ENCODE results near the gene THEMIS. TPM values are rescaled to one million over a fixed set of nuclear protein-coding genes. Genes with fewer than 3 reads are reported as not detected.
"Not testable (repeated sequence)": the region's sequence is repeated elsewhere in the genome, so short reads cannot be mapped to it uniquely, and the experiment has no call there.

Gene THEMIS
- polyA plus RNA-seq, 1 donor = 0.73 TPM

GRCh38 chr6:127933852-127934840, 33.3 kb upstream of the THEMIS start:
- no peak overlapping the region for H3K27ac ChIP-seq (ENCODE audit: low read length)

GRCh38 chr6:127933137-127933536, 32.3 kb upstream of the THEMIS start:
- H3K4me3 ChIP-seq (ENCODE audit: low read length) = no peak overlapping the region
- DNase-seq = no peak

More at GRCh38 chr6:127933852-127934840, 33.3 kb upstream of the THEMIS start:
- DNase-seq = no peak
- H3K4me3 ChIP-seq (ENCODE audit: low read length) = no peak overlapping the region
- H3K4me1 ChIP-seq (ENCODE audit: control insufficient read depth, insufficient read depth, low read length) = no peaks in the 10 kb centered on the region
- no peaks in the 10 kb centered on the region for H3K9me3 ChIP-seq (ENCODE audit: control insufficient read depth, low read depth, low read length)
- 93% methylated on average over 5 of the region's 7 CpGs for WGBS (ENCODE audit: insufficient coverage, low lambda C conversion rate)
- H3K36me3 ChIP-seq (ENCODE audit: control insufficient read depth, insufficient read depth, low read length) = no peaks in the 10 kb centered on the region
- no peaks in the 10 kb centered on the region for H3K27me3 ChIP-seq (ENCODE audit: control insufficient read depth, insufficient read depth, low read length)

DNA sequence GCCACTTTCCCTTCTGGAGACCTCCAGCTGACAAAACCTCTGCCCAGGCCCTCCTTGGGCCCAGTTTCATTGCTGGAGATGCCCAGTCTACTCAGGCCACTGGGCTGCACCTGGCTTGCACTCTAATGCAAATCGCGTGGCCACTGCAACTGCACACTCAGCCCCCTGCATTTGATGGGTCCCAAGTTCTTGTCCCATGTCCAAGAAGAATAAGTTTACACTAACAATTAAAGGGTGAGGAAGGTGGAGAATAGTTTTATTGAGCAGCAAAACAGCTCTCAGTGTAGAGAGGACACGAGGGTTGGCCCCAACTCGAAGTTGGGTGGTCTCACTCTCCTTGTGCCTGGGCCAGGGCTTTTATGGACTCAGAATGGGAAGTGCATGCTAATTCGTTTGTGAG, 31.9 kb upstream of the THEMIS start:
- no peak for DNase-seq
- WGBS (ENCODE audit: insufficient coverage, low lambda C conversion rate) = no CpG with 5 or more reads among the region's 5 CpGs
- H3K36me3 ChIP-seq (ENCODE audit: control insufficient read depth, insufficient read depth, low read length) = no peaks in the 10 kb centered on the region
- no peaks in the 10 kb centered on the region for H3K9me3 ChIP-seq (ENCODE audit: control insufficient read depth, low read depth, low read length)
- no peaks in the 10 kb centered on the region for H3K27me3 ChIP-seq (ENCODE audit: control insufficient read depth, insufficient read depth, low read length)
- H3K4me3 ChIP-seq (ENCODE audit: low read length) = no peak overlapping the region
- no peaks in the 10 kb centered on the region for H3K4me1 ChIP-seq (ENCODE audit: control insufficient read depth, insufficient read depth, low read length)
- no peak overlapping the region for H3K27ac ChIP-seq (ENCODE audit: low read length)

More at GRCh38 chr6:127933137-127933536, 32.3 kb upstream of the THEMIS start:
- Histone ChIP-seq H3K4me1 (ENCODE audit: control insufficient read depth, insufficient read depth, low read length) (no peaks in the 10 kb centered on the region), H3K9me3 (ENCODE audit: control insufficient read depth, low read depth, low read length) (no peaks in the 10 kb centered on the region), H3K36me3 (ENCODE audit: control insufficient read depth, insufficient read depth, low read length) (no peaks in the 10 kb centered on the region), H3K27me3 (ENCODE audit: control insufficient read depth, insufficient read depth, low read length) (no peaks in the 10 kb centered on the region), H3K27ac (ENCODE audit: low read length) (no peak overlapping the region)
- no CpG with 5 or more reads among the region's 1 CpG for WGBS (ENCODE audit: insufficient coverage, low lambda C conversion rate)

- H3K4me3 ChIP-seq (ENCODE audit: low read length); H3K27me3 ChIP-seq (ENCODE audit: control insufficient read depth, insufficient read depth, low read length); H3K36me3 ChIP-seq (ENCODE audit: control insufficient read depth, insufficient read depth, low read length); DNase-seq; H3K4me1 ChIP-seq (ENCODE audit: control insufficient read depth, insufficient read depth, low read length); H3K27ac ChIP-seq (ENCODE audit: low read length); H3K9me3 ChIP-seq (ENCODE audit: control insufficient read depth, low read depth, low read length): not testable (repeated sequence)
- no CpG with 5 or more reads among the region's 10 CpGs for WGBS (ENCODE audit: insufficient coverage, low lambda C conversion rate)
Observed at GRCh38 chr6:127926441-127926840, 25.6 kb upstream of the THEMIS start.

DNA sequence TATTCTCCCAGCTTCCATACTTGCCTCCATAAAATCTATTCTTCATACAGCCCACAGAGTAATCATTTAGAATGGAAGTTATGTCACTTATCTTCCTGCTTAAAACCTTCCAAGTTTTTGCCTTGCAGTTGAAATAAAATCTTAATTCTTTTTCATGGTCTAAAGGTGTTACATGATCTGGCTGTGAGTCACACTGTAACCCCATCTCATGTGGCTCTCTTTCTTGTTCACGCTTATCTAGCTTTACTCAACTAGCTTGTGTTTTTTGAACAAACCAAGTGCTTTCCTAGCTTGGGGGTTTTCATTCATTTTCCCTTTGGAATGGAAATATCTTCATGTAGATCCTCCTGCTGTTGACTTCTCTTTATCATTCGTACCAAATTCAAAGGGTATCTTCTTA, 23.6 kb upstream of the THEMIS start:
- Histone ChIP-seq H3K36me3 (ENCODE audit: control insufficient read depth, insufficient read depth, low read length) (no peaks in the 10 kb centered on the region), H3K4me3 (ENCODE audit: low read length) (no peak overlapping the region), H3K9me3 (ENCODE audit: control insufficient read depth, low read depth, low read length) (no peaks in the 10 kb centered on the region), H3K27ac (ENCODE audit: low read length) (no peak overlapping the region), H3K27me3 (ENCODE audit: control insufficient read depth, insufficient read depth, low read length) (no peaks in the 10 kb centered on the region), H3K4me1 (ENCODE audit: control insufficient read depth, insufficient read depth, low read length) (no peaks in the 10 kb centered on the region)
- WGBS (ENCODE audit: insufficient coverage, low lambda C conversion rate) = 100% methylated on average over 1 of the region's 2 CpGs
- DNase-seq = no peak

DNA sequence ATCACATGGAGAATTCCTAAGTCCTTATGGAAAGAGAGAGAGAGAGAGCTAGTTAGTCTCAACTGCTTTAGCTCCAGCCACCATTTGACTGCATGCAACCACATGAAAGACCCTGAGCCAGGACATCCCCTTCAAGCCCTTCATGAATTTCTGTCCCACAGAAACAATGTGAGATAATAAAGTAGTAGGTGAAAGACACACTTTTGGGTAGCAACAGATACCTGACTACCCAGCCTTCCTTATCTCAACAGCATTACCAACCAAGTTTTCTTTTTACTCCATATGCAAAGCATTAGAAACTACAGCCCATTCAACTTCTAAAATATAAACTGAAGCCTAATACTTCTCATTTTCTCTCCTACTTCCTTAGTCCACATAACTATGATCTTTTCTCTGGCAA, 23.2 kb upstream of the THEMIS start:
- Histone ChIP-seq H3K9me3 (ENCODE audit: control insufficient read depth, low read depth, low read length) (no peaks in the 10 kb centered on the region), H3K4me1 (ENCODE audit: control insufficient read depth, insufficient read depth, low read length) (no peaks in the 10 kb centered on the region), H3K4me3 (ENCODE audit: low read length) (no peak overlapping the region), H3K36me3 (ENCODE audit: control insufficient read depth, insufficient read depth, low read length) (no peaks in the 10 kb centered on the region), H3K27me3 (ENCODE audit: control insufficient read depth, insufficient read depth, low read length) (no peaks in the 10 kb centered on the region), H3K27ac (ENCODE audit: low read length) (no peak overlapping the region)
- DNase-seq = no peak

GRCh38 chr6:127923135-127923534, 22.3 kb upstream of the THEMIS start:
- Histone ChIP-seq H3K4me3 (ENCODE audit: low read length) (no peak overlapping the region), H3K27me3 (ENCODE audit: control insufficient read depth, insufficient read depth, low read length) (no peaks in the 10 kb centered on the region), H3K4me1 (ENCODE audit: control insufficient read depth, insufficient read depth, low read length) (no peaks in the 10 kb centered on the region), H3K9me3 (ENCODE audit: control insufficient read depth, low read depth, low read length) (no peaks in the 10 kb centered on the region), H3K36me3 (ENCODE audit: control insufficient read depth, insufficient read depth, low read length) (no peaks in the 10 kb centered on the region), H3K27ac (ENCODE audit: low read length) (no peak overlapping the region)
- WGBS (ENCODE audit: insufficient coverage, low lambda C conversion rate) = no CpG with 5 or more reads among the region's 2 CpGs
- no peak for DNase-seq

GRCh38 chr6:127921982-127922381, 21.1 kb upstream of the THEMIS start:
- H3K9me3 ChIP-seq (ENCODE audit: control insufficient read depth, low read depth, low read length) = no peaks in the 10 kb centered on the region
- no peak overlapping the region for H3K27ac ChIP-seq (ENCODE audit: low read length)
- no peaks in the 10 kb centered on the region for H3K4me1 ChIP-seq (ENCODE audit: control insufficient read depth, insufficient read depth, low read length)
- no peaks in the 10 kb centered on the region for H3K36me3 ChIP-seq (ENCODE audit: control insufficient read depth, insufficient read depth, low read length)
- no peaks in the 10 kb centered on the region for H3K27me3 ChIP-seq (ENCODE audit: control insufficient read depth, insufficient read depth, low read length)
- no peak overlapping the region for H3K4me3 ChIP-seq (ENCODE audit: low read length)
- no peak for DNase-seq
- WGBS (ENCODE audit: insufficient coverage, low lambda C conversion rate) = 87% methylated on average over 5 of the region's 6 CpGs

DNA sequence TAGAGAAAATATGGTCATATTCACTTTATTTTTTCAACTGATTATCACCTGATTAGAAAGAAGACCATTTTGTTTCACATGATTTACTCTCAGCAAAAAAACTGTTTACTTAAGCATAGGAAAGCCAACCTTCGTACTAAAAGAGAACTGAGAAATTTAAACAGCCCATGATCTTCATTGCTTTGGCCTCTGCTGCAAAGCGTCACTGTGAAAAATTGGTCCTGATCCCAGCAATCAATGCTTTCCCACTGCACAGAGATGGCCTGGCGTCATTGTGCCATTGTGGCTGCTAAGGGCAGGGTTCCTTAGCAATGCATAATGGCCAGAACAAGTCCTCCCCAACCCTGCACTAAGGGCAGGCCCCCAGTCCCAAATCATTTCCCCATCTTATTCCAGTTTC, 19.9 kb upstream of the THEMIS start:
- no peaks in the 10 kb centered on the region for H3K9me3 ChIP-seq (ENCODE audit: control insufficient read depth, low read depth, low read length)
- H3K4me1 ChIP-seq (ENCODE audit: control insufficient read depth, insufficient read depth, low read length) = no peaks in the 10 kb centered on the region
- H3K27ac ChIP-seq (ENCODE audit: low read length) = no peak overlapping the region
- no peaks in the 10 kb centered on the region for H3K27me3 ChIP-seq (ENCODE audit: control insufficient read depth, insufficient read depth, low read length)
- no peak overlapping the region for H3K4me3 ChIP-seq (ENCODE audit: low read length)
- no peaks in the 10 kb centered on the region for H3K36me3 ChIP-seq (ENCODE audit: control insufficient read depth, insufficient read depth, low read length)
- DNase-seq = no peak
- no CpG with 5 or more reads among the region's 3 CpGs for WGBS (ENCODE audit: insufficient coverage, low lambda C conversion rate)

GRCh38 chr6:127918506-127919427, 17.9 kb upstream of the THEMIS start:
- no peaks in the 10 kb centered on the region for H3K36me3 ChIP-seq (ENCODE audit: control insufficient read depth, insufficient read depth, low read length)
- DNase-seq = no peak
- WGBS (ENCODE audit: insufficient coverage, low lambda C conversion rate) = no CpG with 5 or more reads among the region's 3 CpGs
- H3K4me1 ChIP-seq (ENCODE audit: control insufficient read depth, insufficient read depth, low read length) = no peaks in the 10 kb centered on the region
- no peaks in the 10 kb centered on the region for H3K27me3 ChIP-seq (ENCODE audit: control insufficient read depth, insufficient read depth, low read length)
- no peaks in the 10 kb centered on the region for H3K9me3 ChIP-seq (ENCODE audit: control insufficient read depth, low read depth, low read length)
- no peak overlapping the region for H3K4me3 ChIP-seq (ENCODE audit: low read length)
- H3K27ac ChIP-seq (ENCODE audit: low read length) = no peak overlapping the region
